GM23338 (cell line): Measurements from ENCODE around the gene RPN1. TPM values are rescaled to one million over a fixed set of nuclear protein-coding genes. Genes with fewer than 3 reads are reported as not detected.

ENCODE experiments used
- ATAC-seq: fragments of 200-7000 bp; cut with Tn5 transposase; 3 replicates; pipeline ENCODE4 v1.9.1; 2020
- DNase-seq: peaks from one replicate; pipeline ENCODE4 v3.0.0-alpha.2; 2015; ENCODE audit warnings: low spot score
- H2AFZ ChIP-seq: fragments of 200-600 bp; sonication (generic); 2 replicates; pipeline ENCODE4 v1.8.0; 2016; ENCODE audit warnings: antibody characterized with exemption, mild to moderate bottlenecking, moderate library complexity
- H3F3A ChIP-seq: fragments of 200-600 bp; sonication (generic); replicated peaks from 2 replicates; pipeline ENCODE4 v1.8.0; 2017; ENCODE audit warnings: antibody characterized with exemption, mixed run types, low read depth
- H3K27ac ChIP-seq: fragments of 200-600 bp; sonication (generic); 2 replicates; pipeline ENCODE4 v1.6.1; 2016; ENCODE audit warnings: low read depth
- H3K27me3 ChIP-seq: fragments of 200-600 bp; sonication (generic); 2 replicates; pipeline ENCODE4 v1.8.0; 2016; ENCODE audit warnings: mild to moderate bottlenecking, mixed run types, moderate library complexity; ENCODE audit not compliant: insufficient read depth
- H3K36me3 ChIP-seq: fragments of 200-600 bp; sonication (generic); 2 replicates; pipeline ENCODE4 v1.8.0; 2016; ENCODE audit warnings: mild to moderate bottlenecking; ENCODE audit not compliant: insufficient read depth
- H3K4me1 ChIP-seq: fragments of 200-600 bp; sonication (generic); 2 replicates; pipeline ENCODE4 v1.8.0; 2016; ENCODE audit warnings: mild to moderate bottlenecking, moderate library complexity; ENCODE audit not compliant: insufficient read depth
- H3K4me2 ChIP-seq: fragments of 200-600 bp; sonication (generic); 2 replicates; pipeline ENCODE4 v1.7.1; 2017; ENCODE audit warnings: mixed run types
- H3K4me3 ChIP-seq: fragments of 200-600 bp; sonication (generic); 2 replicates; pipeline ENCODE4 v1.6.1; 2016; ENCODE audit warnings: mixed run types
- H3K79me2 ChIP-seq: fragments of 200-600 bp; sonication (generic); replicated peaks from 2 replicates; pipeline ENCODE4 v1.8.0; 2017; ENCODE audit warnings: mild to moderate bottlenecking; ENCODE audit not compliant: insufficient read depth
- H3K9me2 ChIP-seq: fragments of 200-600 bp; sonication (generic); 2 replicates; pipeline ENCODE4 v1.8.0; 2017; ENCODE audit not compliant: insufficient read depth
- H4K20me1 ChIP-seq: fragments of 200-600 bp; sonication (generic); replicated peaks from 2 replicates; pipeline ENCODE4 v1.8.0; 2017; ENCODE audit warnings: mild to moderate bottlenecking; ENCODE audit not compliant: insufficient read depth
- H3K27ac Mint-ChIP-seq: 2 replicates; pipeline ENCODE4 v1.8.0; 2020; ENCODE audit warnings: inconsistent platforms, mild to moderate bottlenecking, moderate library complexity, mixed read lengths
- H3K27me3 Mint-ChIP-seq: 3 replicates; pipeline ENCODE4 v1.8.0; 2022; ENCODE audit warnings: low read depth, mild to moderate bottlenecking, moderate library complexity, mixed read lengths, inconsistent platforms; ENCODE audit not compliant: insufficient read depth, poor library complexity
- H3K36me3 Mint-ChIP-seq: 3 replicates; pipeline ENCODE4 v1.8.0; 2021; ENCODE audit warnings: low read depth, mild to moderate bottlenecking, inconsistent platforms, moderate library complexity, mixed read lengths
- H3K4me1 Mint-ChIP-seq: 3 replicates; pipeline ENCODE4 v1.8.0; 2020; ENCODE audit warnings: mild to moderate bottlenecking, inconsistent platforms, mixed read lengths
- H3K4me3 Mint-ChIP-seq: 3 replicates; pipeline ENCODE4 v1.8.0; 2021; ENCODE audit warnings: moderate library complexity, mild to moderate bottlenecking, inconsistent platforms, mixed read lengths
- H3K9me3 Mint-ChIP-seq: 3 replicates; pipeline ENCODE4 v1.8.0; 2020; ENCODE audit warnings: moderate library complexity, mild to moderate bottlenecking, inconsistent platforms, mixed read lengths
- CREB1 ChIP-seq: fragments of 250-450 bp; sonication (Bioruptor Pico); IDR thresholded peaks from 2 replicates; pipeline ENCODE4 v1.5.0; 2020; ENCODE audit warnings: low read depth, mild to moderate bottlenecking, moderate library complexity
- CTCF ChIP-seq, 2 experiments: fragments of 200-600 bp in 1 of 2; sonication (generic) in 1 of 2; conservative IDR thresholded peaks; 2 replicates each; pipeline versions ENCODE4 v1.5.1 to v1.6.1; 2016 to 2017; ENCODE audit warnings: antibody characterized with exemption in 2 of 2, low read depth in 2 of 2, mild to moderate bottlenecking in 2 of 2, moderate library complexity in 1 of 2
- ETS1 ChIP-seq: IDR thresholded peaks from 2 replicates; pipeline ENCODE4 v1.6.1; 2016; ENCODE audit warnings: antibody characterized with exemption
- EZH2 ChIP-seq: fragments of 200-600 bp; sonication (generic); IDR thresholded peaks from one replicate; pipeline ENCODE4 v1.8.0; 2017; ENCODE audit warnings: antibody characterized with exemption, mild to moderate bottlenecking, low read depth; ENCODE audit not compliant: unreplicated experiment
- EZH2phosphoT487 ChIP-seq: fragments of 200-600 bp; sonication (generic); IDR thresholded peaks from one replicate; pipeline ENCODE4 v1.8.1; 2018; ENCODE audit warnings: antibody characterized with exemption; ENCODE audit not compliant: unreplicated experiment
- JUNB ChIP-seq: IDR thresholded peaks from one replicate; pipeline ENCODE4 v1.6.1; 2016; ENCODE audit warnings: antibody characterized with exemption; ENCODE audit not compliant: unreplicated experiment
- REST ChIP-seq: IDR thresholded peaks from one replicate; pipeline ENCODE4 v1.6.1; 2018; ENCODE audit warnings: antibody characterized with exemption; ENCODE audit not compliant: unreplicated experiment
- STAT1 ChIP-seq: IDR thresholded peaks from one replicate; pipeline ENCODE4 v1.6.1; 2016; ENCODE audit warnings: antibody characterized with exemption; ENCODE audit not compliant: unreplicated experiment
- ZNF114 ChIP-seq: fragments of 250-450 bp; sonication (Bioruptor Pico); IDR thresholded peaks from 2 replicates; pipeline ENCODE4 v1.5.0; 2020; ENCODE audit warnings: mild to moderate bottlenecking, moderate library complexity
- ZNF331 ChIP-seq: fragments of 250-450 bp; sonication (Bioruptor Pico); IDR thresholded peaks from 2 replicates; pipeline ENCODE4 v1.5.0; 2020; ENCODE audit warnings: low read depth, mild to moderate bottlenecking, moderate library complexity
- ZNF462 ChIP-seq: fragments of 250-450 bp; sonication (Bioruptor Pico); IDR thresholded peaks from 2 replicates; pipeline ENCODE4 v1.5.0; 2020; ENCODE audit warnings: mild to moderate bottlenecking, moderate library complexity
- polyA plus RNA-seq: library from polyadenylated mRNA; unstranded; fragments of >200 nt; fragmentation: Nextera tagmentation; extraction: Ambion mirVana; gene quantifications from 2 replicates; pipeline ENCODE4 v1.2.1, GENCODE V29; 2016
- total RNA-seq: library from RNA; depleted of rRNA; stranded (reverse); fragments of >200 nt; shearing (Covaris generic); gene quantifications from 2 replicates; pipeline ENCODE4 v1.2.3, GENCODE V29; 2014

Gene RPN1
- total and polyA plus RNA-seq, 2 experiments from 2014 or later, result 111 to 231 TPM

- no peak for ATAC-seq
- 0 out of 3 replicates have a peak, but pooled peaks cover 3% of the 10 kb centered on the region for H3K36me3 Mint-ChIP-seq
- Histone ChIP-seq H3K4me3 (no peak overlapping the region), H3K4me2 (no peak overlapping the region), H4K20me1 (no peaks in the 10 kb centered on the region), H3F3A (no peaks in the 10 kb centered on the region), H3K36me3 (no peaks in the 10 kb centered on the region), H3K27ac (no peak overlapping the region), H3K79me2 (no peaks in the 10 kb centered on the region), H2AFZ (no peak overlapping the region), H3K9me2 (no peaks in the 10 kb centered on the region), H3K4me1 (no peaks in the 10 kb centered on the region), H3K27me3 (no peaks in the 10 kb centered on the region)
- no peak for DNase-seq
- H3K4me3 Mint-ChIP-seq, result no peak overlapping the region
- TF ChIP-seq REST, result no peak
- no peak for TF ChIP-seq EZH2phosphoT487
- TF ChIP-seq STAT1, result no peak
- no peak for TF ChIP-seq ZNF462 (CRISPR knock-in tag)
- no peak for TF ChIP-seq ZNF331 (CRISPR knock-in tag)
- TF ChIP-seq EZH2, result no peak
- TF ChIP-seq CREB1 (CRISPR knock-in tag), result no peak
- no peak for TF ChIP-seq CTCF (conservative IDR thresholded peaks at IDR 0.05; ENCODE audit: low read depth in 2 of 2)
- no peak for TF ChIP-seq ETS1
- TF ChIP-seq JUNB, result no peak
- no peak for TF ChIP-seq ZNF114 (CRISPR knock-in tag)
- peaks cover 23% of the 10 kb centered on the region for H3K4me1 Mint-ChIP-seq
- H3K9me3 Mint-ChIP-seq, result peaks cover 13% of the 10 kb centered on the region; the same call in 2 of the 3 replicates
- no peak overlapping the region for H3K27ac Mint-ChIP-seq
- peaks cover 12% of the 10 kb centered on the region for H3K27me3 Mint-ChIP-seq
Measured at GRCh38 chr3:128579927-128580326, 70.7 kb downstream of the RPN1 start.
